Testis (tissue), 2 donors: ENCODE measurements around the gene DNAJC30.

ENCODE experiments used
- CTCF ChIP-seq, 3 experiments: fragments of 450-650 bp in 2 of 3; fragments of 200-600 bp in 1 of 3; sonication (generic) in 1 of 3; IDR thresholded peaks; one replicate each; pipeline ENCODE4 v1.5.1; 2016 to 2019; ENCODE audit warnings: antibody characterized with exemption in 3 of 3, mild to moderate bottlenecking in 2 of 3, moderate library complexity in 1 of 3
- POLR2A ChIP-seq: fragments of 450-650 bp; IDR thresholded peaks from one replicate; pipeline ENCODE4 v1.6.1; 2017; ENCODE audit warnings: antibody characterized with exemption, mild to moderate bottlenecking, moderate library complexity

GRCh38 chr7:73690646-73691045 lies 7.4 kb upstream of the DNAJC30 start:
- TF ChIP-seq CTCF (IDR thresholded peaks at IDR 0.05) (no peak), POLR2A (no peak)
